Suppressor macrophage (primary cell): Measurements from ENCODE around the gene SLC25A52.
"Not testable (repeated sequence)": the region's sequence is repeated elsewhere in the genome, so short reads cannot be mapped to it uniquely, and the experiment has no call there.

ENCODE experiments used
- DNase-seq, 4 experiments: peaks; one replicate each; pipeline ENCODE4 v3.0.0-alpha.2; 2020 to 2022
- total RNA-seq, 17 experiments: gene quantifications; one replicate each; lab custom pipeline; 2026; ENCODE audit warnings: mixed read lengths in 6 of 17, inconsistent platforms in 3 of 17; lab: John Stamatoyannopoulos, UW

SLC25A52 gene, protein sequence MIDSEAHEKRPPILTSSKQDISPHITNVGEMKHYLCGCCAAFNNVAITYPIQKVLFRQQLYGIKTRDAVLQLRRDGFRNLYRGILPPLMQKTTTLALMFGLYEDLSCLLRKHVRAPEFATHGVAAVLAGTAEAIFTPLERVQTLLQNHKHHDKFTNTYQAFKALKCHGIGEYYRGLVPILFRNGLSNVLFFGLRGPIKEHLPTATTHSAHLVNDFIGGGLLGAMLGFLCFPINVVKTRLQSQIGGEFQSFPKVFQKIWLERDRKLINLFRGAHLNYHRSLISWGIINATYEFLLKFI
- total RNA-seq: 0 to 0.22 (median 0.04) reads per million in 17 experiments

DNA sequence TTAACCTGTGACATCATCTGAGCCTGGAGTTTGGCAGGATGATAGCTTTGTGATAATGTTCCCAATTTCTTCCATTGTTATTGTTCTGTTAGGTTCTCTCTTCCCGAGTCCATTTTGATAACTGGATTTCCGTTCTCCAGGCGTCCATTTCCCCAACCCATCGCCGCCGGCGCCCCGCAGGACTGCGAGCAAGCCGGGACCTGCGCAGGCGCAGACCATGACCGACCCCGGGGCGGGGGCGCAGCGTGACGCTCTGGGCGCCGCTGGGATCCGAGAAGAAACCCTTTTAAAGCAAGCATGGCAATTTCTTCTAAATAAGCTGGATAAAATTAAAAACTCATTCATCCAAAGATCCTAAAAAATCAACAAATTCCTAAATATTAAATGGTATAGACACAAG, at the start of gene SLC25A52:
SLC25A52 (minus strand) TSS at position 186 of the 400 bp plus-strand sequence. CDS start 219 bp downstream, outside the sequence.
- peak in 1 of 4 experiments; percentile 16 for DNase-seq

DNA sequence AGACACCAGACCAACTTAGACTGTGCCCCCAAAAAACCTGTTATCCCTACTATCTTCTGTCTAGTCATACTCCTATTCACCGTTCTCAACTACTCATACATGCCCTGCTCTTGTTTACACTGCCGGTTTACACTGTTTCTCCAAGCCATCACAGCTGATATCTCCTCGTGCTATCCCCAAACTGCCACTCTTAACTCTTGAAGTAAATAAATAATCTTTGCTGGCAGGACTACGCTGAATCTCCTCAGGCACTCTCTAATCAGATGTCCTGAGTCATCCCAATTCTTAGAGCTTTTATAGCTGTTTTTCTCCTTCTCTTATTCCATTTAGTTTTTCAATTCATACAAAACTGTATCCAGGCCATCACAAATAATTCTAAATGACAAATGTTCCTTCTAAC, 48.4 kb upstream of the SLC25A52 start:
- DNase-seq: not testable (repeated sequence)

DNA sequence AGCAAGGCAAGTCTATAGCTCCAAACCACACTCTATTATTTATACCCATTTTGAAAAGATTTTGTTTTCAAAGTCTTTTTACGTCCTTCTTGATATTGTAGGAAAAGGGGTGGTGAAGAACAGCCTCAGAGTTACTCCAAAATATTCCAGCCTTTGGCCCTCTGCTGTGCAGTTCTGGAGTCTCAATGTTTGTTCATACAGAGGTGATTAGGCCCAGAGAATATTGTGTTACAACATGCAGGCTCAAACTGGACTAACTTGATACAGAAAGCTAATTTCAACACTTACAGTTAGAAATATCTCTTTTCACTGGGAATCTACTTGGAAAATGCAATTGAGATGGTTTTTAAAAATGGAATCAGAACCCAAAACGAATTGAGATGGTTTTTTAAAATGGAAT, 40.4 kb upstream of the SLC25A52 start:
- no peak for DNase-seq

DNA sequence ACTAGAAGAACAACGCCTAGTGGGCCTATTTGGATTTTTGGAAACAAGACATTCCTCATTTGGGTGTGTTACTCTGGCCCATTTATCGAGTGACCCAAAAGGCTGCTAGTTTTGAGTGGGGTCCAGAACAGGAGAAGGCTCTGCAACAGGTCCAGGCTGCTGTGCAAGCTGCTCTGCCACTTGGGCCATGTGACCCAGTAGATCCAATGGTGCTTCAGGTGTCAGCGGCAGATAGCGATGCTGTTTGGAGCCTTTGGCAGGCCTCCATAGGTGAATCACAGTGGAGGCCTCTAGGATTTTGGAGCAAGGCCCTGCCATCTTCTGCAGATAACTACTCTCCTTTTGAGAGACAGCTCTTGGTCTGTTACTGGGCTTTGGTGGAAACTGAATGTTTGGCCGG, 38.6 kb upstream of the SLC25A52 start:
- DNase-seq: not testable (repeated sequence)

DNA sequence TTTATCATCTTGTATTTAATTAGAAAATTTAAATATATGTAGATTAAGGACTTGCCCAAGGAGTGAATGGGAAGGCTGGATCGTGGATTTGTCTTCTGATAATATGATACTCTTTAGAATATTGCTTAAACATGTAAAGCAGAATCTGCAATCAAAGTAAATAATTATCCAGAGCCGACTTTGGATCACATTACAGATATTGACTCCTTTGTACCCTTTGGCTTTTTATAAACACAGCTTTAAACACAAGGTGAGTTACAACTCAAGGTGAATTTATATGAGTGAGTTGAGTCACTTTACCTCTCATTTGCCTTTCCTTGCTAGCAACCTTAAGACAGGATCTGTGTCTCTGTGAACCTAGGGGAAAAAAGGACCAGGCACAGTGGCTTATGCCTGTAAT, 37.7 kb upstream of the SLC25A52 start:
- no peak for DNase-seq

DNA sequence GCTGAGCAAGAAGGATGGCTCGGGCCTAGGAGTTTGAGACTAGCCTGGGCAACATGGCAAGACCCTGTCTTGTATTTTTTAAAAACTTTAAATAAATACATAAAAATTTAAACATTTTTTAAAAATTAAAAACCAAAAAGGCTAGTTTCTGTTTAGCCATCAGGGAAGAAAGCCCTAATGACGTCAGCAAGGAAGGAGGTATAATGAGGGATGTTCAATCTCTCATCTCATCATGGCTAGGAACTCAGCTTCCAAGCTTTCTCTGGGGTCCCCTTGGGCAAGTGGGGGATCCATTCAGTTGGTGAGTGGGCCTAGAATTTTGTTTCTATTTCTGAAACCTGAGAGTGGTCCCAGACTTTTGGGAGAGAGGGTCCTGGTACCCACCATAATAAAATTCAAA, 35.1 kb upstream of the SLC25A52 start:
- no peak for DNase-seq

DNA sequence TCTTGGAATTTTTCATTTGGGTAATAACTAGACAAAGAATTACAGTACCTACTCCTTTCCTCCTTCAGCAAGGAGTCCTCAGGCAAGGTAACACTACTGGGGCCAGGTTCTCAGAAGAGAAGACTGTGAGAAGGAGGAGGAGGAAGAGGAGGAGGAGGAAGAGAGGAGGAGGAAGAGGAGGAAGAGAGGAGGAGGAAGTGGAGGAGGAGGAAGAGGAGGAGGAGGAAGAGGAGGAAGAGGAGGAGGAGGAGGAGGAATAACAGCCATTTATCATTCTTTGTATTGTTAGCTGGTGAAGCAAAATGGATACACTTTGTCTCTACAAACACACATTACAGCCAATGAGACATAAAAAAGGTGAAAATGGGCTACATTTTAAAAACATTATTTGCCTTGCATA, 32.9 kb upstream of the SLC25A52 start:
- no peak for DNase-seq

DNA sequence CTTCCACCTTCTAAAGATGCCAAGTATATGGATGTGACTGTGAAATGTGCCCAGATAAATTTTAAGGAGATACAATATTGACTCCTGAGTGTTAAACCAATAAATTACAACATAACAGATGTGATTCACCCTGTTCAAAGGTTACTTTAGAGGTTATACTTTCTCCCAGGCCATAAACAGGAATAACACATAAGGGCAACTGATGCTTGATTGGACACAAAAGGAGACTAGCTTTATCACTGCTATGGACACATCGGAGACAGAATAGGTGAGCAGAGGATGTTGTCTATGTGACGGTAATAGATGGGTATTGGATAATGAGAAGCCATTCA, 31.9 kb upstream of the SLC25A52 start:
- DNase-seq: peak in 1 of 4 experiments; percentile 4

DNA sequence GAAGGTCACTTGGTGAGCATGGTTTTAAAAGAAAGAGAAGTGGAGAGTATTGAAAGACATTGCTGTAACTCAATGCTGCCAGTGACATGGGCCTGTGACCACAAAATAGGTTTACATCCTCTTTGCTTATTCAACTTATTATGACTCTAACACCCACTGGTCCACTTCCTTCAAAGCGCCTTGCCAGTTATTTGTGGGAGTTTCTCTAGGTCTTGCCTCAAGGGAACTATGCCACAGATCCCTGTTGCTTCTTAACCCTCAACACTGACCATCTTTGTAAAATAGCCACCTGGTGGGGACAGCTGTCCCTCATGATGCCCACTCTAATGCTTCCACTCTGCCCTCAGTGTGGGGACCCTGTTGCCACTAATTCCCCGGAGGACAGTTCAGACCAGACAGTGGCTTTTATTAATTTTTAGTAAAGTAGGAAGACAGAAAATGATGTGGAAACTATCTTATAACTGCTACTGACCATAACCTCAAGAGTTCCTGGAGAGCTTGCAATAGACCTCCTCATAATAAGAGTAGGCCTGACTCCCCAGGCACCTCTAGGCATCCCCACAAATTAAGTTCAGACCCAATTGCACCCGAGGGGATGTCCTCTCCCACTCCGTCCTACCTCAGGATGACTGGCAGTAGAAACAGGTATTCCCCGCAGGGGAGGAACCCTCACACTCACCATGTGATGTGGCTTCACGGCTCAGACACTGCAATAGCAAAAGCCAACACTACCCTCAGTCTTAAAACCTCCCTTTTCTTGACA, 31.3 kb upstream of the SLC25A52 start:
- peak; percentile 78 to 94 (median 86) for DNase-seq

DNA sequence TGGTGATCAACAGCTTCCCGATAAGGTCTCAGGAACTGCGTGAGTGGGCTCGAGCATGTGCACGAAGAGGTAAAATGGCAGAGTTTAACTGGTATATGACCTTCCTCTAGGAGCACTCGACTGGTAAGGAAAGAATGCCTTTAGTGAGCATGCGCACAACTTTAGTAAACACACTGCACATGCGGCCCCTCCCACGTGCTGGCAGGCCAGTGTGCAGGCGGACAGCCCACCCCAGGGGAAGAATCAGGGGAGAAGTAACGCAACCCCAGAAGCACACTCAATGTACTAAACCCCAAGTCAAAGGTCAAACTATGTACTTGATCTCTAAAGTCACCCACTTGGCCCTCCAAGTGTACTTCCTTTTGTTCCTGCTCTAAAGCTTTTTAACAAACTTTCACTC, 28.7 kb upstream of the SLC25A52 start:
- DNase-seq: peak in 3 of 4 experiments; percentile 18 to 36 (median 33)

DNA sequence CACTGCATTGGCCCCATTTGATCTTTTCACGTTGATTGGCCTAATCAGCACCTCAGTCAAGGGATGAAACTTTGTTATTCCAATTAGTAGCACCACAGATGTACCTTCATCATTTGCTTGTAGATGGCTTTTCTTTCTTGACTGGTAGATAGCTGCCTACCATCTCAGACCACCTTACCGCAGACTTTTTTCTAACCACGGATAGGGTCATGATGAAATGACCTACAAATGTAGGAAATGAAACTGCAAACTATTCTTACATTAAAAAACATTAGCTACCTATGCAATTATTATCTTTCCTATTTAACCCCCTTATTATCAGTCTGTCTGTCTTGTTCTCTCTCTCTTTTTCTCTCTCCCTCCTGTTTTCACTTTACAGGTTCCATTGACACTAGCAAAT, 22.4 kb upstream of the SLC25A52 start:
- no peak for DNase-seq

DNA sequence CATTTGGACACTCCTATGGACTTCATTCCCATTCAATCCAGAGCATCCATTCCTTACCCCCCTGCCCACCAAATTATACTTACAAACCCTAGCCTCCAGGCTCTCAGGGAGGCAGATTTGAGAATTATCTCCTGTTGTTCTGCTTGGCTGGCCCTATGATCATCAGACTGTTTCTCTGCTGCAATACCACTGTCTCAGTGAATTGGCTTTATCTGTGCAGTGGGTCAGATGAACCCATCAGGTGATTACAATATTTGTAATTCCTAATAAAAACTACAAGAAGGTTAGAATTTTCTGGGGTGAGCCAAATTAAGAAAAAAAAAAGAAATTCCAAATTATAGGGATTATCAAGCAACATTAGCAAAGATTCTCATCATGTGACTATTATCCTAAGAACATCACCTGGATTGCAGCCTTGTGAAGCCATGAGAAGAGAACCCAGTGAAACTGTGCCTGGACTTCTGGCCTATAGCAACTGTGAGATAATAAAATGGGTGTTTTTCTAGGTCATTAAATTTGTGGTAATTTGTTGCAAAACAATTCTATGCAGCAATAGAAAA, 17.8 kb upstream of the SLC25A52 start:
- DNase-seq: no peak

DNA sequence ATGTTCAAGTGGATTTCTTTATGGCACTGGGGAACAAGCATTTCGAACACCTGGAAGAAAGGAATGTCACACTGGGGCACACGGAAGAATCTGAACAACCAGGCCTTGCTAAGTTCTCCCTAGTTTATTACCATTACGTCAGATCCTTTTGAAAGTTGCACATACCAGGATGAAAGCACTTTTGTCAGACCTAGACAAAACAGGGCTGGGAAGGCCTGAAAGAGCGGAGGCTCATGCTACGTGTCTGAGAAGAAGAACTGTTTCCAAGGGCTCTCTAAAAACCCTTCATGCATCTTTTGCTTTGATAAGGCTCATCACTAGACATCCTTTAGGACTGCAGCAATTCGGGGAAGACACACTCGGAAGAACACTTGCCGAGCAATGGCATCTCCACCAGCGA, 15.4 kb upstream of the SLC25A52 start:
- DNase-seq: no peak

DNA sequence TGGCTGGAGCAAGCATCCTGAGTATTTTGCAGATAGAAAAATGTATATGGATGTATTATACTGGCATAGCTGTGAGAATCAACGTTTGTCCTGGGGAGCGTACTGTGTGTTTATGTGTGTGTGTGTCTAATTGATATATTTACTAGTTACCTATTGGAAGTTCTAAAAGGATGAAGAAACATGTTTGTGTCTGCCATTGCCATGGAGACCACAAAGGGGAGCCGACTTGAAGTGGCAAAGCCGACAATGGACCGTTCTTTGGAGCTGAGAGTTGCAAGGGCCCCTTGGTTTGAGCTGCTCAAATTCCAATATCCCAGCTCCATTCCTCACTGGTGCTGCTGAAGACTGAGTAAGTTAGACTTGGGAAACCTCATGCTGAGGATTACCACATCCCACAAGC, 14.3 kb upstream of the SLC25A52 start:
- DNase-seq: no peak

DNA sequence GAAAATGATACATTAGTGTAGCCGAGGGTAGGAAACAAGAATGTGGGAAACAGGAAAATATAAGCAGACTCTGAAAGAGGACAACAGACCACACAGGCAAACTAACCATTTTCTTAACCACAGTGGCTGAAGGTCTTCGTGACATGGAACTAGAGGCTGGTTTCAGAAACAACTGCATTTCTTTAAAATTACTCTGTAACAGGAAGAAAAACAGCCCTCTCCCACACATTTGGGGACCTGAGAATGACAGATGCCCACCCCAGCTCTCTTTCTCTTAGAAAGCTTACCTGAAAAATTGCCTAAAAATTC, 13.8 kb upstream of the SLC25A52 start:
- no peak for DNase-seq

DNA sequence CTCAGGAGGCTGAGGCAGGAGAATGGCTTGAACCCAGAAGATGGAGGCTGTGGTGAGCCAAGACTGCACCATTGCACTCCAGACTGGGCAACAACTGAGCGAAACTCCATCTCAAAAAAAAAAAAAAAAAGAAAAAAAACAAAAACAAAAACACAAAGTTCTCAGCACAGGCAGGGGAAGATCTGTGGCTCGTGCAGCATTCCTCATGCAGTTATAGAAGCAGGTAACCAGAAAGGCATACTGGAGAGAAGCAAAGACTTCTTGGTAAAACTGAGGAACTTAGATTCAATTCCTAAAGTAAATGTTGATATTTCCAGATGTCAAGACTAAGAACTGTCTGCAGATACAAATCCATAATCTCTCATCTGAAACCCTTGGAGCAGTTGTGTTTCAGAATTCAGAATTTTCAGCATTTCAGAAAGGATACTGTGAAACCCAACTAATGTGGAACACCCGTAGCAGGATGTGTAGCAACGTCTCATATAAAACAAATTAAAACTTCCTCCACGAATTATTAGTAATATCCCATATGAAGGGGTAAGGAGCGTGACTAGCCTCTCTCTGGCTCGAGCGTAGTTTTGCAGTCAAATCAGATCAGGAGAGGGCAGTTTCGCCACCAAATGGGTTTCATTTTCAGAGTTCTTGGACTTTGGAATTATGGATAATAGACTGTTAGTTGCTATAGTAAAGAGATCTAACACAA, 13.2 kb upstream of the SLC25A52 start:
- no peak for DNase-seq

DNA sequence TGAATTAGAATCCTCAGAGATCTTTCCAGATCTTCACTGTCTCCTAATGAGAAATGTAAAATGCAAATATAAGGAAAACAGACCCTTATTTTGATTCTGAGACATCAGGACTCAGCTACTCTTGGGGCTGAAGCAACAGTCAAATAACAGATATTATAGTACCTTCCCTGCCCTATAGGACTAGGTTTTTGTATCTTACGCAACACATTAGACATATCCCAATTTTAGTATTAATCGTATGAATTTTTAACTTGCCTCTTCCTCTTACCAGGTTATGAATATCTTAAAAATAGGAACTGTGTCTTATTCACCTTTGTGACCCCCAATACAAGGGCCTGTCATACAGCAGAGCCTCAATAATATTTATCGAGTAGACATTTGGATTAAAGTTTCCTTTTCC, 12.0 kb upstream of the SLC25A52 start:
- DNase-seq: no peak

DNA sequence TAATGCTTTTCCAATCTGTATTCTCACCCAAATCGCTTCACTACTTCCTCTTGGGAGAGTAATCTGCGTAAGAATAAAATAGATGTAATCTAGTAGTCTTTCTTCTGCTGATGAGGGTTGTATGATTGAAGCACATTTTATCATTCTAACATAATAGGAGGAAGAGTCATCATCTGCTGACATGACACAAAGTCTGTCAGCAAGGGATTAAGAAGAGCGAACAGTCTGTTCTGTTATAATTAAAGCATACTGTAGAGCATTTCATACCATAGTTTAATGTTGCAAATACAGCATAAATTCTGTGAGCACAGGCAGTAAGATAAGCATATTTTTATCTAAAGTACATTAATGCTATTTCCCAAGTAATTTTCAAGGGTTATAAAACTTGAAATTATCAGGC, 10.4 kb downstream of the SLC25A52 start:
- no peak for DNase-seq

DNA sequence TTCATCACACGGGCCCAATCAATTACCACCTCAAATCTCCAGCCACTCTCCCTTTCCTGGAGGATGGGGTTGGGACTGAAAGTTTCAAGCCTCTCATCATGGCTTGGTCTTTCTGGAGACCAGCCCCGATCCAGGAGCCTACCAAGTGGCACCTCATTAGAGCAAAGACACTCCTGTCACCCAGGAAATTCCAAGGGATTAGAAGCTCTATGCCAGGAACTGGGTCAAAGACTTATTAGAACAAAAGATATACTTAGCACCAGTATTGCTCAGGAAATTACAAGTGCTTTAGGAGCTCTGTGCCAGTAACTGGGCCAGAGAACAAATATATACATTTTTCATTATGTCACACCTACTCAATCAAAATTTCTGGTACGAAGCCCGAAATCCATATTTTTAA, 14.3 kb downstream of the SLC25A52 start:
- DNase-seq: no peak

DNA sequence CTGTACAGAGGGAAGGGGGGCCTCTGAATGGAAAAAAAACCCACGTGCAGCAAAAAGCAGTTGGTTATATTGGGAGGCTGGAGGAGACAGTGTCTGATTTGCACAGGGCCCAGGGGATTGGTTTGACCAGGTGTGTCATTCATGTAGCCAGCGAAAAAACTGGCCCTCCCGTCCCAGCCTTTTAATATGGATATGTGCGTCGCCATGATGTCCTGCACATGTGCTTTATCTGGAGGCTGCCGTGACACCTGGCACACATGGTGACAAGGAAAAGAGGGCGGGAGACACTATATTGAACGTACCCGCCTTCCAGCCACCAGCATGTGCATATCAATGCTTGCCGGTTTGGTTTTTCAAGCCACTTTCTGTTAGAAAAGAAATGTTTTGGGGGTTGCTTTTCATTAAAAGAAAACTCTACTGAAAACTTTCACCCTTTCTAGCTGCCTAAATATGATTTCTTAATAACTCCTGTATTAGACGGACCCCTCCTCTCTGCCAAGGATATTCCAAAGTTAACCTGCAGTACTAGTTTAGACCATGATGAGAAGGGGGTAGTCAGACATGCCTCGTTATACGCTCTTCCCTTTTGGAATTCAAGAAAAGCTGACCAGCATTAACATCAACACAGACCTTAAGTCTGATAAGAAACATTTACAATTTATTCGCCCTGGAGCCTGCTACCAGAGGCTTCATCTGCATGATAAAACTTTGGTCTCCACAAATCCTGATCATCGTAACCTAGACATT, 16.2 kb downstream of the SLC25A52 start:
- no peak for DNase-seq

DNA sequence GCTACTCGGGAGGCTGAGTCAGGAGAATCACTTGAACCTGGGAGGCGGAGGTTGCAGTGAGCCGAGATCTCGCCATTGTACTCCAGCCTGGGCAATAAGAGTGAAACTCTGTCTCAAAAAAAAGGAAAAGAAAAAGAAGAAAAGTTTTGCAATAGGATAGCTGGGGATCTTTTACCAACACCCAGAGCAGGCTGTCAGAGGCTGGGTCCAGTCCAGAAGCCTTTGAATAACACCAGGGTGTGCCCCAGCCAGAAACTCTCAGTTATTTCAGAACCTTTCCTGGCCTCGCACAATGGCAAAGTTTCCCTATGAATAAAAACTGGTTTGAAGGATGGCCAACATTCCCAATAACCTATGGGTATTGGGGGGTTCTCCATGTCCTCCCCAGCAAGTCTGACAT, 17.1 kb downstream of the SLC25A52 start:
- not testable (repeated sequence) for DNase-seq

DNA sequence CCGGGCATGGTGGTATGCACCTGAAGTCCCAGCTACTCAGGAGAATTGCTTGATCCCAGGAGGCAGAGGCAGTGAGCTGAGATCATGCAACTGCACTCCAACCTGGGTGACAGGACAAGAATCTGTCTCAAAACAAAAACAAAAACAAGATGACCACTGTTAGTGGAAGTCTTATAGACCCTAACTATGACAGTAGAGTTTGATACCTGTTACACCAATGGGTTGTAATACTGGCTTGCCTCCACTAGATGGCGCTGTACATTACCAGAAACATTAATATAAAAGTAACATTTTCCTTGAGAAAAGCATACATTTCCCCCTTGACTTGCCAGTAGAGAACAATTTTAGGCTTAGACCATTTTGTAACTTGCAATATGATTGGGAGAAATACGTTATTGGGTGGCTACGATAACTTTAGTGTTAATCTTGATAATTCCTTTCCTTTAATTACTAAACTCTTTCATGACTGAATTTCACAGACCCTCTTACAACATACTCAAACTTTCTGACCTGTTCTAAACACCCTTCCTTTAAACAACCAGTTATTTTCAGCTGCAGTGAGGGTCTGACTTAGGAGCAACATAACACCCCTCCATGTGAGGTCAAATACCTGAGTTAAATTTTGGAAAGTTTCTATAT, 19.5 kb downstream of the SLC25A52 start:
- DNase-seq: peak; percentile 68 to 82 (median 75)
